WTC11 (cell line): Measurements from ENCODE around the gene CREBRF. TPM values are rescaled to one million over a fixed set of nuclear protein-coding genes. Genes with fewer than 3 reads are reported as not detected.

Experiments used
- CREB1 ChIP-seq: sonication (generic); formaldehyde crosslinking; IDR thresholded peaks from 2 replicates; pipeline ENCODE4 v1.8.0; 2023; ENCODE audit warnings: mild to moderate bottlenecking, missing genetic modification reagents
- ELF4 ChIP-seq: sonication (generic); formaldehyde crosslinking; IDR thresholded peaks from 2 replicates; pipeline ENCODE4 v1.8.1; 2022; ENCODE audit warnings: low read depth, mild to moderate bottlenecking, moderate library complexity, missing genetic modification reagents
- GABPB1 ChIP-seq: sonication (generic); formaldehyde crosslinking; IDR thresholded peaks from 2 replicates; pipeline ENCODE4 v1.8.1; 2023; ENCODE audit warnings: mild to moderate bottlenecking, missing genetic modification reagents
- GTF2I ChIP-seq: fragments of 250-450 bp; sonication (Bioruptor Pico); conservative IDR thresholded peaks from 2 replicates; pipeline ENCODE4 v1.4.0; 2021; ENCODE audit warnings: mild to moderate bottlenecking
- JAZF1 ChIP-seq: fragments of 250-450 bp; sonication (Bioruptor Pico); IDR thresholded peaks from 2 replicates; pipeline ENCODE4 v1.9.0; 2021; ENCODE audit warnings: moderate library complexity, mild to moderate bottlenecking, inconsistent platforms
- NFATC4 ChIP-seq: fragments of 250-450 bp; sonication (Bioruptor Pico); IDR thresholded peaks from 2 replicates; pipeline ENCODE4 v1.9.0; 2021; ENCODE audit warnings: mild to moderate bottlenecking
- SMAD3 ChIP-seq: sonication (generic); formaldehyde crosslinking; IDR thresholded peaks from 2 replicates; pipeline ENCODE4 v1.8.0; 2022; ENCODE audit warnings: missing genetic modification reagents, mild to moderate bottlenecking, borderline replicate concordance
- TEAD4 ChIP-seq: sonication (generic); formaldehyde crosslinking; IDR thresholded peaks from 2 replicates; pipeline ENCODE4 v1.8.0; 2022; ENCODE audit warnings: mild to moderate bottlenecking, missing genetic modification reagents
- TP53 ChIP-seq: sonication (generic); formaldehyde crosslinking; IDR thresholded peaks from 2 replicates; pipeline ENCODE4 v1.8.1; 2023; ENCODE audit warnings: mild to moderate bottlenecking, missing genetic modification reagents
- ZNF423 ChIP-seq: fragments of 250-450 bp; sonication (Bioruptor Pico); IDR thresholded peaks from 2 replicates; pipeline ENCODE4 v2.1.2; 2022; ENCODE audit warnings: mild to moderate bottlenecking, moderate library complexity
- total RNA-seq: library from RNA; stranded (reverse); gene quantifications from 3 replicates; pipeline ENCODE4 v1.2.3, GENCODE V29; 2021
- TF ChIP-seq, protein P1 (sequence below): fragments of 250-450 bp; sonication (Bioruptor Pico); conservative IDR thresholded peaks from 2 replicates; pipeline ENCODE4 v1.9.0; 2021; ENCODE audit warnings: mild to moderate bottlenecking
- TF ChIP-seq, protein P2 (sequence below): sonication (generic); formaldehyde crosslinking; IDR thresholded peaks from 2 replicates; pipeline ENCODE4 v1.8.0; 2023; ENCODE audit warnings: mild to moderate bottlenecking, missing genetic modification reagents
- TF ChIP-seq, protein P3 (sequence below): sonication (generic); formaldehyde crosslinking; IDR thresholded peaks from 2 replicates; pipeline ENCODE4 v1.8.0; 2022; ENCODE audit warnings: mild to moderate bottlenecking, missing genetic modification reagents
- TF ChIP-seq, protein P4 (sequence below): sonication (generic); formaldehyde crosslinking; IDR thresholded peaks from 2 replicates; pipeline ENCODE4 v1.8.1; 2023; ENCODE audit warnings: mild to moderate bottlenecking, missing genetic modification reagents
- TF ChIP-seq, protein P5 (sequence below): sonication (generic); formaldehyde crosslinking; IDR thresholded peaks from 2 replicates; pipeline ENCODE4 v1.8.1; 2022; ENCODE audit warnings: low read depth, missing genetic modification reagents, borderline replicate concordance
- TF ChIP-seq, protein P6 (sequence below): sonication (generic); formaldehyde crosslinking; IDR thresholded peaks from 2 replicates; pipeline ENCODE4 v1.8.0; 2022; ENCODE audit warnings: missing genetic modification reagents
- TF ChIP-seq, protein P7 (sequence below): sonication (generic); formaldehyde crosslinking; IDR thresholded peaks from 2 replicates; pipeline ENCODE4 v1.8.1; 2022; ENCODE audit warnings: missing genetic modification reagents, borderline replicate concordance
- TF ChIP-seq, protein P8 (sequence below): sonication (generic); formaldehyde crosslinking; IDR thresholded peaks from 2 replicates; pipeline ENCODE4 v1.8.0; 2022; ENCODE audit warnings: mild to moderate bottlenecking, missing genetic modification reagents
- TF ChIP-seq, protein P9 (sequence below): fragments of 250-450 bp; sonication (Bioruptor Pico); IDR thresholded peaks from 2 replicates; pipeline ENCODE4 v1.9.0; 2021; ENCODE audit warnings: mild to moderate bottlenecking
- TF ChIP-seq, protein P10 (sequence below): sonication (generic); formaldehyde crosslinking; IDR thresholded peaks from 2 replicates; pipeline ENCODE4 v1.8.1; 2022; ENCODE audit warnings: mild to moderate bottlenecking, moderate library complexity, missing genetic modification reagents

CREBRF gene
- total RNA-seq, 1 experiment from 2014 or later, result 5.7 TPM

DNA sequence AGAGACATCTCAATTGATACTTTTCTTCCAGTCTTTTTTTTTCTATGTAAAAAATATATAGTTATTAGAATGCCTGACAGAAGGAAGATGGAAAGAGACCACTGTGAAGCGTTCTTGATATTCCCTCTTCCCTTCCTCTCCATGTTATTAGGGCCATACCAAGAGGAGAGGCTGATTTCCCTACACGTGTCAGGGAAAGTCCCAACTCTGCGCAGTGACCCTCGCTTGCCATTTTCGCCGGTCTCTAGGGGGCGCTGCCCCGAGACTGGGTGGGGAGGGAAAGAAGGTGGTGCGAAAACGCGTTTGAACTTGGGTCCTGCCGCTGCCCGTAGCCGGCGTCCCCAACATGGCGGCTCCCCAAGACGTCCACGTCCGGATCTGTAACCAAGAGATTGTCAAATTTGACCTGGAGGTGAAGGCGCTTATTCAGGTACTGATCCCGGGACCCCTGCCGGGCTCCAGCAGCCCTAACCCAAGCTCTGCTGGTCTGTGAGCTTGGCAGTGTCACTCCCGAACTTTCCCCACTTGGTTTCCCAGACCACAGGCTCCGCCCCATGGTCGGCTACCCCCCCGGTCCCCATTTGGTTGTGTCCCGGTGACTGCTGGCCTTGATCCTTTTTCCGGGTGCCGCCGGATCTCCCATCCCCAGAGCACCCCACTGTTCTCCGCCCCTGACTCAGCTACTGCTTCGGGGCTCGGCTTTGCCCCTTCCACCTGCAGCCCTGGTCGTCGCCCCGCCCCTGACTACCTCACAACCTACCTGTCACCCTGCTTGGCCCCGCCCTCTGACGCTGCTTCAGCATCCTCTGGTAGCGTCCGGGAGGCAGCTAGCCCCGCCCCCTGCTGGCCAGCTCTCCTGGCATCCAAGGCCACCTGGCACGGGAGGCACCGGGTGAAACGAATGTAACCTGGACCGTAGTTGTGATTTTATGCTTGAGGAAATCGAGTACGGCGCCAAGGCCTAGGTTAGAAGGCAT, 88.3 kb downstream of the CREBRF start, which contains the start of gene BNIP1 (continued):
- TF ChIP-seq, protein P1, sequence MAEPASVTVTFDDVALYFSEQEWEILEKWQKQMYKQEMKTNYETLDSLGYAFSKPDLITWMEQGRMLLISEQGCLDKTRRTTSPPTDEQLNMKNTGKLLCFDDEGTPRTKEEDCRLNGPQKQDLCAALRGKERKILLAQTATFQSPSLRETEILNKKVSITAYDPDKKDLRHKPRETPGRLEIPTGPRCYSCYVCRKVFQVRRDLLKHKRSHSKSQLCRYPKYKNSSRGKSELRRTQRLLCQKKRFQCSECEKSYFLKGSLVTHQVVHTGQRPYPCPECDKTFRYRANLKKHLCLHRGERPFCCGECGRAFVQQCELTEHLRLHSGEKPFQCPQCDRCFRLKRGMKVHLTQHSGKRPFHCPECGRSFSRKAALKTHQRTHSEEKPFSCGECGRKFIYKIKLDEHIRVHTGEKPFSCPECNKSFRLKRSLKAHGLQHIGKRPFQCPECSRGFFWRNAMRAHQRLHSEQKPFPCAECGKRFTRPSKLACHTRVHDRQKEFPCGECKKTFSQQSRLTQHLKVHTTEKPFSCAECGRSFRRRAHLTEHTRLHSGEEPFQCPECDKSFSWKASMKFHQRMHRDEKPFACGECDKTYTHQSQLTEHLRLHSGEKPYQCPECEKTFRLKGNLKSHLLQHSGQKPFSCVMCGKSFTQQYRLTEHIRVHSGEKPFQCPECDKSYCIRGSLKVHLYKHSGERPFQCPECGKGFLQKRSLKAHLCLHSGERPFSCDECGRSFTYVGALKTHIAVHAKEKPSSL, result no peak
- TF ChIP-seq, protein P2, sequence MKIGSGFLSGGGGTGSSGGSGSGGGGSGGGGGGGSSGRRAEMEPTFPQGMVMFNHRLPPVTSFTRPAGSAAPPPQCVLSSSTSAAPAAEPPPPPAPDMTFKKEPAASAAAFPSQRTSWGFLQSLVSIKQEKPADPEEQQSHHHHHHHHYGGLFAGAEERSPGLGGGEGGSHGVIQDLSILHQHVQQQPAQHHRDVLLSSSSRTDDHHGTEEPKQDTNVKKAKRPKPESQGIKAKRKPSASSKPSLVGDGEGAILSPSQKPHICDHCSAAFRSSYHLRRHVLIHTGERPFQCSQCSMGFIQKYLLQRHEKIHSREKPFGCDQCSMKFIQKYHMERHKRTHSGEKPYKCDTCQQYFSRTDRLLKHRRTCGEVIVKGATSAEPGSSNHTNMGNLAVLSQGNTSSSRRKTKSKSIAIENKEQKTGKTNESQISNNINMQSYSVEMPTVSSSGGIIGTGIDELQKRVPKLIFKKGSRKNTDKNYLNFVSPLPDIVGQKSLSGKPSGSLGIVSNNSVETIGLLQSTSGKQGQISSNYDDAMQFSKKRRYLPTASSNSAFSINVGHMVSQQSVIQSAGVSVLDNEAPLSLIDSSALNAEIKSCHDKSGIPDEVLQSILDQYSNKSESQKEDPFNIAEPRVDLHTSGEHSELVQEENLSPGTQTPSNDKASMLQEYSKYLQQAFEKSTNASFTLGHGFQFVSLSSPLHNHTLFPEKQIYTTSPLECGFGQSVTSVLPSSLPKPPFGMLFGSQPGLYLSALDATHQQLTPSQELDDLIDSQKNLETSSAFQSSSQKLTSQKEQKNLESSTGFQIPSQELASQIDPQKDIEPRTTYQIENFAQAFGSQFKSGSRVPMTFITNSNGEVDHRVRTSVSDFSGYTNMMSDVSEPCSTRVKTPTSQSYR (CRISPR knock-in tag), result no peak
- no peak for TF ChIP-seq CREB1 (CRISPR knock-in tag)
- no peak for TF ChIP-seq NFATC4 (CRISPR knock-in tag)
- TF ChIP-seq, protein P3, sequence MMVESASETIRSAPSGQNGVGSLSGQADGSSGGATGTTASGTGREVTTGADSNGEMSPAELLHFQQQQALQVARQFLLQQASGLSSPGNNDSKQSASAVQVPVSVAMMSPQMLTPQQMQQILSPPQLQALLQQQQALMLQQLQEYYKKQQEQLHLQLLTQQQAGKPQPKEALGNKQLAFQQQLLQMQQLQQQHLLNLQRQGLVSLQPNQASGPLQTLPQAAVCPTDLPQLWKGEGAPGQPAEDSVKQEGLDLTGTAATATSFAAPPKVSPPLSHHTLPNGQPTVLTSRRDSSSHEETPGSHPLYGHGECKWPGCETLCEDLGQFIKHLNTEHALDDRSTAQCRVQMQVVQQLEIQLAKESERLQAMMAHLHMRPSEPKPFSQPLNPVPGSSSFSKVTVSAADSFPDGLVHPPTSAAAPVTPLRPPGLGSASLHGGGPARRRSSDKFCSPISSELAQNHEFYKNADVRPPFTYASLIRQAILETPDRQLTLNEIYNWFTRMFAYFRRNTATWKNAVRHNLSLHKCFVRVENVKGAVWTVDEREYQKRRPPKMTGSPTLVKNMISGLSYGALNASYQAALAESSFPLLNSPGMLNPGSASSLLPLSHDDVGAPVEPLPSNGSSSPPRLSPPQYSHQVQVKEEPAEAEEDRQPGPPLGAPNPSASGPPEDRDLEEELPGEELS (CRISPR knock-in tag), result peak; percentile 66; the same call in 1 of the 2 replicates
- no peak for TF ChIP-seq SMAD3 (CRISPR knock-in tag)
- TF ChIP-seq, protein P4, sequence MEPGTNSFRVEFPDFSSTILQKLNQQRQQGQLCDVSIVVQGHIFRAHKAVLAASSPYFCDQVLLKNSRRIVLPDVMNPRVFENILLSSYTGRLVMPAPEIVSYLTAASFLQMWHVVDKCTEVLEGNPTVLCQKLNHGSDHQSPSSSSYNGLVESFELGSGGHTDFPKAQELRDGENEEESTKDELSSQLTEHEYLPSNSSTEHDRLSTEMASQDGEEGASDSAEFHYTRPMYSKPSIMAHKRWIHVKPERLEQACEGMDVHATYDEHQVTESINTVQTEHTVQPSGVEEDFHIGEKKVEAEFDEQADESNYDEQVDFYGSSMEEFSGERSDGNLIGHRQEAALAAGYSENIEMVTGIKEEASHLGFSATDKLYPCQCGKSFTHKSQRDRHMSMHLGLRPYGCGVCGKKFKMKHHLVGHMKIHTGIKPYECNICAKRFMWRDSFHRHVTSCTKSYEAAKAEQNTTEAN, result no peak
- TF ChIP-seq, protein P5, sequence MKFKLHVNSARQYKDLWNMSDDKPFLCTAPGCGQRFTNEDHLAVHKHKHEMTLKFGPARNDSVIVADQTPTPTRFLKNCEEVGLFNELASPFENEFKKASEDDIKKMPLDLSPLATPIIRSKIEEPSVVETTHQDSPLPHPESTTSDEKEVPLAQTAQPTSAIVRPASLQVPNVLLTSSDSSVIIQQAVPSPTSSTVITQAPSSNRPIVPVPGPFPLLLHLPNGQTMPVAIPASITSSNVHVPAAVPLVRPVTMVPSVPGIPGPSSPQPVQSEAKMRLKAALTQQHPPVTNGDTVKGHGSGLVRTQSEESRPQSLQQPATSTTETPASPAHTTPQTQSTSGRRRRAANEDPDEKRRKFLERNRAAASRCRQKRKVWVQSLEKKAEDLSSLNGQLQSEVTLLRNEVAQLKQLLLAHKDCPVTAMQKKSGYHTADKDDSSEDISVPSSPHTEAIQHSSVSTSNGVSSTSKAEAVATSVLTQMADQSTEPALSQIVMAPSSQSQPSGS, result no peak
- TF ChIP-seq, protein P6, sequence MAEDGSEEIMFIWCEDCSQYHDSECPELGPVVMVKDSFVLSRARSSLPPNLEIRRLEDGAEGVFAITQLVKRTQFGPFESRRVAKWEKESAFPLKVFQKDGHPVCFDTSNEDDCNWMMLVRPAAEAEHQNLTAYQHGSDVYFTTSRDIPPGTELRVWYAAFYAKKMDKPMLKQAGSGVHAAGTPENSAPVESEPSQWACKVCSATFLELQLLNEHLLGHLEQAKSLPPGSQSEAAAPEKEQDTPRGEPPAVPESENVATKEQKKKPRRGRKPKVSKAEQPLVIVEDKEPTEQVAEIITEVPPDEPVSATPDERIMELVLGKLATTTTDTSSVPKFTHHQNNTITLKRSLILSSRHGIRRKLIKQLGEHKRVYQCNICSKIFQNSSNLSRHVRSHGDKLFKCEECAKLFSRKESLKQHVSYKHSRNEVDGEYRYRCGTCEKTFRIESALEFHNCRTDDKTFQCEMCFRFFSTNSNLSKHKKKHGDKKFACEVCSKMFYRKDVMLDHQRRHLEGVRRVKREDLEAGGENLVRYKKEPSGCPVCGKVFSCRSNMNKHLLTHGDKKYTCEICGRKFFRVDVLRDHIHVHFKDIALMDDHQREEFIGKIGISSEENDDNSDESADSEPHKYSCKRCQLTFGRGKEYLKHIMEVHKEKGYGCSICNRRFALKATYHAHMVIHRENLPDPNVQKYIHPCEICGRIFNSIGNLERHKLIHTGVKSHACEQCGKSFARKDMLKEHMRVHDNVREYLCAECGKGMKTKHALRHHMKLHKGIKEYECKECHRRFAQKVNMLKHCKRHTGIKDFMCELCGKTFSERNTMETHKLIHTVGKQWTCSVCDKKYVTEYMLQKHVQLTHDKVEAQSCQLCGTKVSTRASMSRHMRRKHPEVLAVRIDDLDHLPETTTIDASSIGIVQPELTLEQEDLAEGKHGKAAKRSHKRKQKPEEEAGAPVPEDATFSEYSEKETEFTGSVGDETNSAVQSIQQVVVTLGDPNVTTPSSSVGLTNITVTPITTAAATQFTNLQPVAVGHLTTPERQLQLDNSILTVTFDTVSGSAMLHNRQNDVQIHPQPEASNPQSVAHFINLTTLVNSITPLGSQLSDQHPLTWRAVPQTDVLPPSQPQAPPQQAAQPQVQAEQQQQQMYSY, result no peak
- TF ChIP-seq TEAD4 (CRISPR knock-in tag), result no peak
- TF ChIP-seq JAZF1 (CRISPR knock-in tag), result no peak
- TF ChIP-seq, protein P7, sequence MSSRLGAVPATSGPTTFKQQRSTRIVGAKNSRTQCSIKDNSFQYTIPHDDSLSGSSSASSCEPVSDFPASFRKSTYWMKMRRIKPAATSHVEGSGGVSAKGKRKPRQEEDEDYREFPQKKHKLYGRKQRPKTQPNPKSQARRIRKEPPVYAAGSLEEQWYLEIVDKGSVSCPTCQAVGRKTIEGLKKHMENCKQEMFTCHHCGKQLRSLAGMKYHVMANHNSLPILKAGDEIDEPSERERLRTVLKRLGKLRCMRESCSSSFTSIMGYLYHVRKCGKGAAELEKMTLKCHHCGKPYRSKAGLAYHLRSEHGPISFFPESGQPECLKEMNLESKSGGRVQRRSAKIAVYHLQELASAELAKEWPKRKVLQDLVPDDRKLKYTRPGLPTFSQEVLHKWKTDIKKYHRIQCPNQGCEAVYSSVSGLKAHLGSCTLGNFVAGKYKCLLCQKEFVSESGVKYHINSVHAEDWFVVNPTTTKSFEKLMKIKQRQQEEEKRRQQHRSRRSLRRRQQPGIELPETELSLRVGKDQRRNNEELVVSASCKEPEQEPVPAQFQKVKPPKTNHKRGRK (CRISPR knock-in tag), result no peak
- TF ChIP-seq, protein P8, sequence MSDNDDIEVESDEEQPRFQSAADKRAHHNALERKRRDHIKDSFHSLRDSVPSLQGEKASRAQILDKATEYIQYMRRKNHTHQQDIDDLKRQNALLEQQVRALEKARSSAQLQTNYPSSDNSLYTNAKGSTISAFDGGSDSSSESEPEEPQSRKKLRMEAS, result peak; percentile 77
- no peak for TF ChIP-seq ELF4 (CRISPR knock-in tag)
- no peak for TF ChIP-seq GTF2I (CRISPR knock-in tag)
- no peak for TF ChIP-seq ZNF423
- no peak for TF ChIP-seq TP53
- TF ChIP-seq, protein P9, sequence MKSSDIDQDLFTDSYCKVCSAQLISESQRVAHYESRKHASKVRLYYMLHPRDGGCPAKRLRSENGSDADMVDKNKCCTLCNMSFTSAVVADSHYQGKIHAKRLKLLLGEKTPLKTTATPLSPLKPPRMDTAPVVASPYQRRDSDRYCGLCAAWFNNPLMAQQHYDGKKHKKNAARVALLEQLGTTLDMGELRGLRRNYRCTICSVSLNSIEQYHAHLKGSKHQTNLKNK (CRISPR knock-in tag), result no peak
- TF ChIP-seq, protein P10, sequence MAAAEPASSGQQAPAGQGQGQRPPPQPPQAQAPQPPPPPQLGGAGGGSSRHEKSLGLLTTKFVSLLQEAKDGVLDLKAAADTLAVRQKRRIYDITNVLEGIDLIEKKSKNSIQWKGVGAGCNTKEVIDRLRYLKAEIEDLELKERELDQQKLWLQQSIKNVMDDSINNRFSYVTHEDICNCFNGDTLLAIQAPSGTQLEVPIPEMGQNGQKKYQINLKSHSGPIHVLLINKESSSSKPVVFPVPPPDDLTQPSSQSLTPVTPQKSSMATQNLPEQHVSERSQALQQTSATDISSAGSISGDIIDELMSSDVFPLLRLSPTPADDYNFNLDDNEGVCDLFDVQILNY (CRISPR knock-in tag), result no peak; the same call in 1 of the 2 replicates
- TF ChIP-seq GABPB1 (CRISPR knock-in tag), result no peak; the same call in none of the 2 replicates
